ENCODE results near the gene NSUN5.

- TF ChIP-seq CTCF (IDR thresholded peaks at IDR 0.05) (no peak), POLR2A (IDR thresholded peaks at IDR 0.05) (no peak)
Measured at GRCh38 chr7:73349763-73350162, 41.1 kb upstream of the NSUN5 start.

All from uterus (tissue), 2 donors.